Activated CD8-positive, alpha-beta memory T cell treated with anti-CD3 and anti-CD28 coated beads for 48 hours (primary cell): ENCODE measurements around the gene NFE2L1.

Source experiments
- DNase-seq, 3 experiments: peaks; one replicate each; pipeline ENCODE4 v3.0.0-alpha.2; 2020; ENCODE audit warnings: low read depth in 2 of 3, low spot score in 2 of 3

The NFE2L1 gene

GRCh38 chr17:48107137-48108055, 59.2 kb downstream of the NFE2L1 start, which contains the start of gene SNX11:
TSS of gene SNX11 (plus strand) at chr17:48107766. CDS start at chr17:48112044, 4,278 bp downstream.
- peak; percentile 81 to 91 (median 86) for DNase-seq

DNA sequence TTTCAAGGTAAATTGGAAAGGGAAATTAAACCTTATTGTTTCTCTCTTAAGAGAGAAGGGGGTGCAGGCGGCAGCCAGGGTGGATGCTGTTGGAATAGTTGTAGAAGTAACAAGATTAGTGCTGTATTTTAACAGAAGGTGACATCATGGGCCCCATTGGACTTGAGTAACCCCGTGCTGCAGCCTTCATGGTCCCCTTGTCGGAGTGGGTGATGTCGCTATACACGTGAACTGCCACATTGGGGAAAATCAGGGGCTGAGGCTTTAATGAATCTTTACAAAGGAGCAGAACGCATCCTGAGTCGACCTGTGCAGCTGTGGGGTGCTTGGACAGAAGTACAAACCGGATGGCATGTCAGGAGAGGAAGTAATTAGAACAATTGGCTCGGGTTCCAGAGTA, 62.6 kb downstream of the NFE2L1 start:
- DNase-seq = no peak
